ENCODE results near the gene SLC2A1.

DNA sequence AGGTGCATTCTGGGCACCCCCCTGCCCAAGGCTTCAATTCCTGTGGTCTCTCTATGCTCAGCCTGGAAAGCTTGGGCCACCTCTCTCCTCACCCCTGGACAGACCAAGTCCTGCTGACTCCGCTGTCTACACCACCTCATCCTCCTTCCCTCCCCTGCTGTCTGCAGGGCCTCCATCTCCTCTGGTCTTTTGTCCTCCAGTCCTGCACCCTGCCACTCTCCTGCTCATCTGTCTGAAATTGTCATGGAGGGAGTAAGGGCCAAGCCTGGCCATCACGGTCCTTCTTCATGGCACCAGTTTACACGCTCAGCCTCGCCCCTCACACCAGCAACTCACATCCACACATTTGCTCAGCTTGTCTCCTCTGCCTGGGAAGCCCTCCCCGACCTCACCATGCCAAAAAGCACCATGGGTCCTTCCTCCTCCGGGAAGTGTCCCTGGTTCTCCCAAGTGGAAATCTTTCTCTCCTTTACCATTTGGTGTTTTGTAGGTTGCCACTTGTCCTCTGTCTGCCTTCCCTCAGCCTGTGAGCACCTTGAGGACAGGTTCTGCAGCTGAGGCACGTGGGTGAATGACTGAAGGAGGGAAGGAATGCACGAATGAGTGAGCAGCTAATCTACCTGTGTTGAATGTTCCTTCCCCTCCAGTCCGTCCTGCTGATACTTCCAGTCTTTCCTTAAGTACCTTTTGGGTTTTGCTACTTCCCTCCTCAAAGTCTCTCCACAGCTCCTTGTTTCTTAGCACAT is 2.1 kb upstream of the SLC2A1 start:
- TF ChIP-seq, protein P1, sequence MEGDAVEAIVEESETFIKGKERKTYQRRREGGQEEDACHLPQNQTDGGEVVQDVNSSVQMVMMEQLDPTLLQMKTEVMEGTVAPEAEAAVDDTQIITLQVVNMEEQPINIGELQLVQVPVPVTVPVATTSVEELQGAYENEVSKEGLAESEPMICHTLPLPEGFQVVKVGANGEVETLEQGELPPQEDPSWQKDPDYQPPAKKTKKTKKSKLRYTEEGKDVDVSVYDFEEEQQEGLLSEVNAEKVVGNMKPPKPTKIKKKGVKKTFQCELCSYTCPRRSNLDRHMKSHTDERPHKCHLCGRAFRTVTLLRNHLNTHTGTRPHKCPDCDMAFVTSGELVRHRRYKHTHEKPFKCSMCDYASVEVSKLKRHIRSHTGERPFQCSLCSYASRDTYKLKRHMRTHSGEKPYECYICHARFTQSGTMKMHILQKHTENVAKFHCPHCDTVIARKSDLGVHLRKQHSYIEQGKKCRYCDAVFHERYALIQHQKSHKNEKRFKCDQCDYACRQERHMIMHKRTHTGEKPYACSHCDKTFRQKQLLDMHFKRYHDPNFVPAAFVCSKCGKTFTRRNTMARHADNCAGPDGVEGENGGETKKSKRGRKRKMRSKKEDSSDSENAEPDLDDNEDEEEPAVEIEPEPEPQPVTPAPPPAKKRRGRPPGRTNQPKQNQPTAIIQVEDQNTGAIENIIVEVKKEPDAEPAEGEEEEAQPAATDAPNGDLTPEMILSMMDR (IDR thresholded peaks at IDR 0.05), result no peak
- no peak for TF ChIP-seq POLR2AphosphoS5 (IDR thresholded peaks at IDR 0.05)
- no peak for TF ChIP-seq POLR2A (IDR thresholded peaks at IDR 0.05)
- no peak for TF ChIP-seq EP300 (IDR thresholded peaks at IDR 0.05)
